ENCODE data around the gene CFAP251. TPM values are rescaled to one million over a fixed set of nuclear protein-coding genes. Genes with fewer than 3 reads are reported as not detected.
A peak's percentile ranks its signal among the peaks of the same experiment; 100 is the strongest.

Gene CFAP251
- total RNA-seq, 1 donor from 2014 or later, result 2.6 TPM

GRCh38 chr12:122049827-122050226 lies 131.4 kb downstream of the CFAP251 start:
- no peak for DNase-seq (ENCODE audit: low read depth in 2 of 2)

GRCh38 chr12:122050706-122051105 lies 132.3 kb downstream of the CFAP251 start:
- DNase-seq (ENCODE audit: low read depth in 2 of 2), result no peak

- DNase-seq (ENCODE audit: low read depth in 2 of 2), result peak; percentile 75 to 81
These were observed 133.0 kb downstream of the CFAP251 start for GRCh38 chr12:122051231-122051876.

GRCh38 chr12:122052285-122052684 lies 133.9 kb downstream of the CFAP251 start:
- DNase-seq (ENCODE audit: low read depth in 2 of 2), result no peak

Other genes starting within 250 kb of the CFAP251 start
- under 0.01 and 0.44 TPM in 2 replicates for gene MORN3, start 248.9 kb upstream of the CFAP251 start, total RNA-seq
- gene TMEM120B, start 205.8 kb upstream of the CFAP251 start, total RNA-seq, result 2.8 and 5.0 TPM in 2 replicates
- 2.6 and 3.3 TPM in 2 replicates for gene RHOF, start 124.9 kb upstream of the CFAP251 start, total RNA-seq
- 1.3 and 1.4 TPM in 2 replicates for gene SETD1B, start 114.6 kb upstream of the CFAP251 start, total RNA-seq
- gene HPD, start 59.7 kb upstream of the CFAP251 start, total RNA-seq, result not detected in 2 replicates
- gene PSMD9, start 29.8 kb upstream of the CFAP251 start, total RNA-seq, result 29.0 and 40.1 TPM in 2 replicates
- 5.4 and 6.3 TPM in 2 replicates for gene BCL7A, start 103.3 kb downstream of the CFAP251 start, total RNA-seq
- 15.7 and 20.0 TPM in 2 replicates for gene MLXIP, start 160.2 kb downstream of the CFAP251 start, total RNA-seq